NCI-H226 (cell line): ENCODE results near the gene CAMKK2.
"Not testable (repeated sequence)": the region's sequence is repeated elsewhere in the genome, so short reads cannot be mapped to it uniquely, and the experiment has no call there.

ENCODE experiments used
- DNase-seq: peaks from one replicate; pipeline ENCODE4 v3.0.0-alpha.2; 2015

CAMKK2 gene

DNA sequence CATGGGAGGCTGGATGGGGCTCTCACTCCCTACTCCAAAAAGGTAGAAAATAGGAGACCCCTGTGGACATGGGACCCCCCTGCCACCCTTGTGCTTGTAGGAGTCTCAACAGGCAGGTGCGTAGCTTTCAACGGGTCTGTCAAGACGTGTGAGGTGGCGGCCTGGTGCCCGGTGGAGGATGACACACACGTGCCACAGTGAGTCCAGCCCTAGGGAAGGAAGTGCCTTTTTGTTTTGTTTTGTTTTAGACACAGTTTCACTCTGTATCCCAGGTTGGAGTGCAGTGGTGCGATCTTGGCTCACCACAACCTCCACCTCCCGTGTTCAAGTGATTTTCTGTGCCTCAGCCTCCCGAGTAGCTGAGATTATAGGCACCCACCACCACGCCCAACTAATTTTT lies 73.7 kb downstream of the CAMKK2 start:
- no peak for DNase-seq

DNA sequence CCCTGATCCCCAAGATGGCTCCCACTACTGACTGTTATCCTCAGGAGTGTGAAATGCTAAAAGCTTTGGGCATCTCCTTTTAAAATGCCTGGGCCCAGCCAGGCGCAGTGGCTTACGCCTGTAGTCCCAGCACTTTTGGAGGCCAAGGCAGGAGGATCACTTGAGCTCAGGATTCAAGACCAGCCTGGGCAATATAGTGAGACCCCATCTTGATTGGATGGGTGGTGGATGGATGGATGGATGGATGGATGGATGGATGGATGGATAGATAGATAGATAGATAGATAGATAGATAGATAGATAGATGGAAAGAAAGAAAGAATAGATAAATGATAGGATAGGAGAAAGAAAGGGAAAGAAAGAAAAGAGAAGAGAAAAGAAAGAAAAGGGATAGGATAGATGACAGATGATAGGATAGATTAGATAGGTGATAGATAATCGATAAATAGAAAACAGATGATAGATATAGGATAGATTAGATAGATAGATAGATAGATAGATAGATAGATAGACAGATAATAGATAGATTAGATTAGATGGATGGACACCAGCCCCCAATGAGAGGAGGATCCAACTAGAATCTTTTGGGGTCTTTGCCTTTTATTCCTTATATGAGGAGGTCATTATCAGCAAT lies 77.0 kb downstream of the CAMKK2 start:
- DNase-seq = no peak

DNA sequence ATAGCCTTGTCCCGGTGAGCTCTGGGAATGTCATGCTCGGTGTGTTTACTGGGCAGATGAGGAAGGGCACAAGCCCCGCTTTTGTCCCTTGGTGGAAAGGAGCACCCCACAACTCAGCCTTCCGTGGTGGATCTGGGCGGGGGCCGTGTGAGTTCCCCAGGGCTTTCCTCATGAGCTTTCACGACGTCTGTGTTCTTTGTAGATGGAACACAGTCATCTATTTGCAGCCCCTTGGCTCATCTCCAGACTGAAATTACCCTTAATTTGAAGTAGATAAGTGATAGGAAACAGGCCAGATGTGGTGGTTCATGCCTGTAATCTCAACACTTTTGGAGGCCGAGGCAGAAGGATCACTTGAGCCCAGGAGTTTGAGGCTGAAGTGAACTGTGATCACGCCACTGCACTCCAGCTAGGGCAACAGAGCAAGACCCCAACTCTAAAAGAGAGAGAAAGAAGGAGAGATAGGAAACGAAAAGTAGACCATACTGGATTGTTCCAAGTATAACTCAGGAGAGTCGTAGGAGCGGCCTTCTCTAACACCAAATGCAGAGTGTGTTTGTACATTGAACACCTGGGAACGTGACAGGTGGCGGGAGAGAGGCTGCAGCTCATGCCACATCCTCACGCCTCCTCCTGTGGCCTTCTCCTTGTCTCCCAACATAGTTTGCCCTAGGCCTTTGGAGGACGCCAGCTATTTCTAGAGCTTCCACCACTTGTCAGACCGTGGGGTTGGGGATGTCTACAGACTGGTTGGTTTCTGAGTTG lies 77.7 kb downstream of the CAMKK2 start:
- DNase-seq = no peak

DNA sequence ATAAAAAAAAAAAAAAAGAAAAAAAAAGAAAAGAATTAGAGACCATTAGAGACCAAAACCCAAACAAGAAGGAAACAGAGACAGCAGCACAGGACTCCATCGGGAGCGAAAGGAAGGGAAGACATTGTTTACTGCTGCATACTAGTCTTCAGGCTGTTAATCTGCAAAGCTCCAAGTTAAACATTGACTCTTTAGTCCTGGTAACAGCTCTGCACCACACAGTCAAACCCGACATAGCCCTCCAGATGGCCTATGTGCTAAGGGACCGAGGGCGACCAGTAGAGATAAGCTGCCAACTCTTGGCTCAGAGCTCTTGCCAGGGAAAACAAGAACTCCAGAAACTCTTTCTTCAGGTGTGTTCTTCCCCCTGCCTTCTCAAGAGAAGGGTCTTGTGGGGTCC lies 78.7 kb downstream of the CAMKK2 start:
- no peak for DNase-seq

DNA sequence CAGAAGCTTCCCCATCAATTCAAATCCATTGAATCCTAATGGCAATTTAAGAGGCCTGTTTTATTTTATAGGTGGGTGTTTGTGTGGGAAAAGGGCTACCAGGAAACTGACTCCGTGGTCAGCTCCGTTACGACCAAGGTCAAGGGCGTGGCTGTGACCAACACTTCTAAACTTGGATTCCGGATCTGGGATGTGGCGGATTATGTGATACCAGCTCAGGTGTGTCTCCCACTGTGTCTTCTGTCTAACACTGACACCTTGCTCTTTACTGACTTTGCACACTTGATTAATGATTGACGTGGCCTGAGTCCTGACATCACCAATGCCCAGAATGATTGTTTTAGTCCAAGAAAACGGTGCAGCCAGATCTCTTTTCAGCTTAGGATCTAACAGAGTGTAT lies 79.4 kb downstream of the CAMKK2 start:
- no peak for DNase-seq

DNA sequence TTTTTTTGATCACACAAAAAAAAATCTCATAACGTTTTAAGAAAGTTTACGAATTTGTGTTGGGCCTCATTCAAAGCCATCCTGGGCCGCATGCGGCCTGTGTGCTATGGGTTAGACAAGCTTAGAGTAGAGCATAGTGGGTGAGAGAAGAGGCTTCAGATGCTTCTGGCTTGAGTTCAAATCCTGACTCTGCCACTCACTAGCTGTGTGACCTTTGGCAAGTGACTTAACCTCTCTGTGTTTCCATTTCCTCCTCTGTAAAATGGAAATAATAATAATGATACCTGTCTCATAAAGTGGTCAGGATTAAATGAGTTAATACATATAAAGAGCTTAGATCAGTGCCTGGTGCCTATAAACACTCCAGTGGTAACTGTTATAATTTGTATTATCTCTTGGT lies 80.4 kb downstream of the CAMKK2 start:
- DNase-seq = no peak

DNA sequence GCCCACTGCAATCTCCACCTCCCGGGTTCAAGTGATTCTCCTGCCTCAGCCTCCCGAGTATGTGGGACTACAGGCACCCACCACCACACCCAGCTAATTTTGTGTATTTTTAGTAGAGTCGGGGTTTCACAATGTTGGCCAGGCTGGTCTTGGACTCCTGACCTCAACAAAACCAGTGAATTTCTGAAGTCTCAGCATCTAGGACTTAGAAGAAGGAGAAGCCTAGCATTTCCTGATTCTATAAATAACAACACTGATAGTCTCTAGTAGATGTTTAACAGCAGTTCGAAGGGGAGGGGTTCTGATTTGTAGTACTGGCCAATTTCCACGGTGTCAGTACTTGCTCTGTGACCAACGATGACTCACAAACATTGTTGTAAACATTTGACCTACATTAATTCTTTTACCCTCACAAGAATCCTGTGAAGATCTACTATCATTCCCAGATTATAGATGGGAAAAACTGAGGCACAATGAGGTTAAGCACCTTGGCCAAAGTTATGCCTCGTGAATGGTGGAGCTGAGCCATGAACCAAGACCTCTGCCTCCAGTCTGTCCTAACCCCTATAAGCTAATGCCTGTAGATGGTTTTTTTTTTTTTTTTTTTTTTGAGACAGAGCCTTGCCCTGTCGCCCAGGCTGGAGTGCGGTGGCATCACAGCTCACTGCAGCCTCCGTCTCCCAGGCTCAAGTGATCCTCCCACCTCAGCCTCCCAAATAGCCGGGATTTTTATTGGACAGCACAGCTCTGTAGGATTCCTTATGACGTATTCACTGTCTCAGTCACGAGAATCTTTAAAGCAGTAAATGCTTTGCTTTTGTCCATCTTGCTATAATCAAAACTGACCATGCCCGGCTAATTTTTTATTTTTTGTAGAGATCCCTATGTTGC lies 81.4 kb downstream of the CAMKK2 start:
- peak; percentile 59 for DNase-seq

DNA sequence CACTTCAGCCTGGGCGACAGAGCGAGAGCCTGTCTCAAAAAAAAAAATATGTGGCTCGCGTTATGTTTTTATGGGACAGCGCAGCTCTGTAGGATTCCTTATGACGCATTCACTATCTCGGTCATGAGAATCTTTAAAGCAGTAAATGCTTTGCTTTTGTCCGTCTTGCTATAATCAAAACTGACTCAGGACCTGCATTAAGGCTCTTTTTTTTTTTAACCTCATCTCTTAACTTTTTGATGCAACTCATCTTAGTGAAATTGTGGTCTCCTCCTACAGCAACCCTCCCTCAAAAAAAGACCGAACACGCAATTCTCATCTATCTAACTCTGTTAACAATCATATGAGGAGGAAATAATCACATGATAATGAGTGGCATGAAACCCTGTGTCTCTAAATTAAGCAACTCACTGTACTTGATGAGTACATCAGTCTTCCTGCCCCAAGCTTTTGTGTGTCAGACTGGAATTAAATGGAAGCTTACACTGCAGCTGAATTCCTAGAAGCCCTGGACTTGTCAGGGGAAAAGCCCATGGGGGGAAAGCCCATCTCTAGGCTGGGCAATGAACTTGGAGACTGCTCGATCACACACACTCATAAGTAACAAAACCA lies 82.2 kb downstream of the CAMKK2 start:
- DNase-seq = peak; percentile 62

DNA sequence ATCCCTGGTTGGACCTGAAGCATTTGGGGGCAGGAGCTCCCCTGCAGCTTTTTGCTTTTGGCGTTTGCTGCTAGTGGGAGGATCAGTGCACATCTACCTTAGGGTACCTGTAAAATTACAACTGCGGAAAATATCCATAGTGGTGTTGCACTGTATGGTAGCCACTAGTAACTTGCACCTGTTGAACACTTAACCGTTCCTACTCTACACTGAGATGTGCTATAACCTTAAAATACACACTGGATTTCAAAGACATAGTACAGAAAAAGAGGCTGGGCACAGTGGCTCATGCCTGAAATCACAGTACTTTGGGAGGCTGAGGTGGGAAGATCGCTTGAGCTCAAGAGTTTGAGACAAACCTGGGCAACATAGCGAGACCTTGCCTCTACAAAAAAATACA lies 83.6 kb downstream of the CAMKK2 start:
- no peak for DNase-seq

DNA sequence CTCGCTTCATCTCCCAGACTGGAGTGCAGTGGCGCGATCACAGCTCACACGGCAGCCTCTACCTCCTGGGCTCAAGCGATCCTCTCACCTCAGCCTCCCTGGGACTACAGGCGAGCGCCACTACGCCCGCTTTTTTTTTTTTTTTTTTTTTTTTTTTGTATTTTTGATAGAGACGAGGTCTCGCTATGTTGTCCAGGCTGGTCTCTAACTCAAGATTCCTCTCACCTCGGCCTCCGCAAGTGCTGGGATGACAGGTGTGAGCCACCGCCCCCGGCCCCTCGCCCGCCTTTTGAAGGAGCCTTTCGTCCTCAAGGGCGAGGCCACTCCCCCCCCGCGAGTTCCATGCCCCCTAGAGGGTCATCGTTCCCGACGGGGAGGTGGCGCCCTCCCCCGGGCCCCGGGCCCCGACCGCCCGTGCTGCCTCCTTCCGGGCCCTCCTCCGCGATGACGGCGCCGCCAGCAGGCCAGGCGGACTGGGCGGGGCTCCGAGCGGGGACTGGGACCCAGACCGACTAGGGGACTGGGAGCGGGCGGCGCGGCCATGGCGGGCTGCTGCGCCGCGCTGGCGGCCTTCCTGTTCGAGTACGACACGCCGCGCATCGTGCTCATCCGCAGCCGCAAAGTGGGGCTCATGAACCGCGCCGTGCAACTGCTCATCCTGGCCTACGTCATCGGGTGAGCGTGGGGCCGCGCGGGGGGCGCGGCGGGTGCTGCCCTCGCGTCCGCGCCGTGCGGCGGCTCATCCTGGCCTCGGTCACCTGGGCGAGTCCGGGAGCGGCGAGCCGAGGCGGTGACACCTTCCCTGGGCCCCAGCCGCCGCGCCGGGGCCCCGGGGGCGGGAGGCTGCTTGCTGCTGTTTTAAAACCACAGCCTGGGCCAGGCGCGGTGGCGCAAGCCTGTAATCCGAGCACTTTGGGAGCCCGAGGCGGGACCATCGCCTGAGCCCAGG lies 86.6 kb downstream of the CAMKK2 start, which contains the start of gene P2RX4:
P2RX4 (plus strand) TSS at position 506 of the 949 bp plus-strand sequence; CDS start at position 542, 36 bp downstream.
- DNase-seq = peak; percentile 62

DNA sequence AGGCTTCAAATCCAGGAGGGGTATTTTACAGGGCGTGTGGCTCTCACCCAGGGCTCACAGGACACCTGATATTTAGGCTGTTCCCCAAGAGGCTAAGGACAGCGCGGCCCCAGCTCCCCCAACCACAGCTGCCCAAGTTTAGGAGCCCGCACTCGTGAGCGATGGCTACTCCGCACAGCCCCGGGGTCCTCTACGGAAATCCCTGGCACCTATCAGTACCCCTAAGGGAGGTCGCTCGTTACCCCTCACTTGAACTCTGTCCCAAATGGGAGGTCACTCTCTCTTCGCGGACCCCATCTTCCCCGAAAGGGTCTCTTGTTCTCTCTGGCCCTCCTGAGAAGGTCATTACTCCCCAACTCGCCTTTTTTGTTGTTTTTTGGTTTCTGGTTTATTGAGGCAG lies 87.3 kb downstream of the CAMKK2 start:
- DNase-seq = no peak

DNA sequence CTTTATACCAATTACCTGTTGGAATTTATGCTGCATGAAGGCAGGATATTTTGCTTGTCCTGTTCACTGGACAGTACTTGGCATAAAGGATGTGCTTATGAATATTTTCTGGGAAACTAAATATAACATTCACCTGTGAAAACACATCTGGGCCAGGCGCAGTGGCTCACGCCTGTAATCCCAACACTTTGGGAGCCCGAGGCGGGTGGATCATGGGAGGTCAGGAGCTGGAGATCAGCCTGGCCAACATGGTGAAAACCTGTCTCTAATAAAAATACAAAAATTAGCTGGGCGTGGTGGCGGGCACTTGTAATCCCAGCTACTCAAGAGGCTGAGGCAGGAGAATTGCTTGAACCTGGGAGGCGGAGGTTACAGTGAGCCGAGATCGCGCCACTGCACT lies 87.9 kb downstream of the CAMKK2 start:
- not testable (repeated sequence) for DNase-seq

DNA sequence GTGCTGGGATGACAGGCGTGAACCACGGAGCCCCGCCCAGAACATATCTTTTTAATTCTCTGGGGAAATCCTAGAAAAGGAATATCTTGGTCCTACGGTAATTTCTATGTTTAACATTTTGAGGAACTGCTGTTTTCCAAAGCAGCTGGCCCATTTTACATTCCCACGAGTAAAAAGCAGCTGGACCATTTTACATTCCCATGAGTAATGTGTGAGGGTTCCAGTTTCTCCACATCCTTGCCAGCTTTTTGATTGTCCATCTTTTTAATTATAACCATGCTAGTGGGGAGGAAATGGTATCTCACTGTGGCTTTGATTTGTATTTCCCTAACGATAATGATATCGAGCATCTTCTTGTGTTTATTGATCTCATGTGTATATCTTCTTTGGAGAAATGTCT lies 91.0 kb downstream of the CAMKK2 start:
- no peak for DNase-seq

DNA sequence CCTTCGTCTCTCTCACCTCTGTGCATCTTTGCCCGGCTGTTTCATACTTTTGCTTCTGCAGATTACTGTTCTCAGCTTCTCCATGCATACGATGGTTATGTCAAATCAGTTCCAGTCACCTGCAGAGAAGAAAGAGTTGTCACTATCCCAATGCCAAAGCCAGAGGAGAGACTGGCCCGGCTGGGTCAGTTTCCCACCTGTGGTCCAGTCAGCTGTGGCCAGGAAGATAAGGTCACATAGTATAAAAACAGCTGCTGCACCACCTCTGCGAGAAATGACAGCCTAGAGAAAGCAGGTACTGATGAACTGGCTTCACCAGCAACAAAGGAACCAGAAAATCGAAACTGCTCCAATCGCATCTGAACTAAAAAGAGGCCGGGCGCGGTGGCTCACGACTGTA lies 93.0 kb downstream of the CAMKK2 start:
- no peak for DNase-seq

DNA sequence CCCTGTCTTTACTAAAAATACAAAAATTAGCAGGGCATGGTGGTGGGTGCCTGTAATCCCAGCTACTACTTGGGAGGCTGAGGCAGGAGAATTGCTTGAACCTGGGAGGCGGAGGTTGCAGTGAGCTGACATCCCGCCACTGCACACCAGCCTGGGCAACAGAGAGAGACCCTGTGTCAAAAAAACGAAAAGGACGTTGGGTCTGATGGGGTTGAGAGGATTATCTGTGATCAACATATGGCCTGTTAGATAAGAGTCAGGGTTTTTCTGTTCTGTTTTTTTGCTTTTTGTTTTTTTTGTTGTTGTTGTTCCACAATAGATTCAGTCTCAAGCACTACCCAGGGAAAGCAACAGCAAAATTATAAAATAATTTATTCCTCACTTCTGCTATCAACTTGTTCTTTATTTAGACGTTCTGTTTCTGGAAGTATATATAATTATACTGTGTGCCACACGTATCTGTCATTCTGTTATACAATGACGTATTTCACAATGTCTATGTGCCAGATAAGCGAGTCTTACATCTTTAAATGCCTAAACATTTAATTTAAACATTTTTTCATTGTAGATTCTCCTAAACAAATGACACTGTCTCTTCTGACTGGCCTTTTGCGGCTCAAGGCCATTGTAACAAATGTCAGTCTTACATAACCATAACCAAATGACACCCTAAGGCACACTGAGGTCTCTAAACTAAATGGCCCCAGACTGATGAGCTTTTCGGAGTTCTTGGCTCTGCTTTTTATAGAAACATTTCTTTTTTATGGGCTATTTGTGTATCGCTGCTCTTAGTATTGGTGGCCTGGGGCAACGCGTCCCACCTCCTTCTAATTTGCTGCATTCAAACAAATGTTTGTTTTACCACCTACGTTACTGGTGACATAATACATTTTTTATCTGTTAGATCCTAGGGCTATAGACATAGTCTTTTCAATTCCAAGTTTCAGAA lies 93.8 kb downstream of the CAMKK2 start:
- no peak for DNase-seq

DNA sequence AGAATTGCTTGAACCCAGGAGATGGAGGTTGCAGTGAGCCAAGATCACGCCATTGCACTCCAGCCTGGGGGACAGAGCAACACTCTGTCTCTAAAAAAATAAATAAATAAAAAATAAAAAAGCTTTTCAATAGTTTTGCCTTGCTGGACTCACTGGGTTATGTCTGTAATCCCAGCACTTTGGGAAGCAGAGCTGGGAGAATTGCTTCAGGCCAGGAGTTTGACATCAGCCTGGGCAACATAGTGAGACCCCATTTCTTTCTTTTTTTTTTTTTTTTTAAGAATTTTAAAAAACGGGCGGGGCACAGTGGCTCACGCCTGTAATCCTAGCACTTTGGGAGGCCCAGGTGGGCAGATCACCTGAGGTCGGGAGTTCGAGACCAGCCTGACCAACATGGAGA lies 95.4 kb downstream of the CAMKK2 start:
- not testable (repeated sequence) for DNase-seq

DNA sequence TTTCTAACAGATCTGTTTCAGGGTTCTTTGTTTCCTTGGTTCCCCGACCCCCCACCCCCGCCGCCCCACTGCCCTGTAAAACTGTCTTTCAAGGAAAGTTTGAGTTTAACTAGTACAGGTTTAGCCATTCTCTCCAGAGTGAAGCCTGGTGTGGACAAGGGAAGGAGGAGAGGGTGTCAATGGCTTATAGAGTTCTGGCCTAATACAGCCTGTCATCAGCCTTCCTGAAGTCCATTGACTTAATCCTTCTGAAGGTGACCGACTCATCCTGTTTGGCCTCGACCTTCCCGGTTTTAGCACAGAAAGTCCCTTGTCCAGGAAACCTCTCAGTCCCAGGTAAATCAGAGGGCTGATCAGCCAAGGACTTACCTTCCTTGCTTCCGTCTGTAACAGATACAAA lies 97.6 kb downstream of the CAMKK2 start:
- no peak for DNase-seq

DNA sequence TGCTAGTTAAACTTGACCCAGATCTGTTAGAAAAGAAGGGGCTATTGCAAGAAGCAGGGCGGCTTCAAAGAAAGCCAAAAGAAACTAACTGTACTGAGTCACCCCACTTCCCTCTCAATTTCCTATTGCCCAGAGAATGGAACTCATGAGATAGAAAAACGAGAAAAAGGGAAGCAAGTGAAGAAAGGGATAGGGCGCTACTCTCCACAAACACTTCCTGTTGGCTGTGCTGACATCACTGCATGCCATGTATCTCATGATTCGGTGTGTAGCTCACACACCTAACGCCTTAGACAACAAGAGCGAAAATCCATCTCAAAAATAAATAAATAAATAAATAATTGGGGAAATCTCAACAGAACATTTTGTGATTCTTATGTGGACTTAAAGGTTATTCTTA lies 99.6 kb downstream of the CAMKK2 start:
- no peak for DNase-seq

DNA sequence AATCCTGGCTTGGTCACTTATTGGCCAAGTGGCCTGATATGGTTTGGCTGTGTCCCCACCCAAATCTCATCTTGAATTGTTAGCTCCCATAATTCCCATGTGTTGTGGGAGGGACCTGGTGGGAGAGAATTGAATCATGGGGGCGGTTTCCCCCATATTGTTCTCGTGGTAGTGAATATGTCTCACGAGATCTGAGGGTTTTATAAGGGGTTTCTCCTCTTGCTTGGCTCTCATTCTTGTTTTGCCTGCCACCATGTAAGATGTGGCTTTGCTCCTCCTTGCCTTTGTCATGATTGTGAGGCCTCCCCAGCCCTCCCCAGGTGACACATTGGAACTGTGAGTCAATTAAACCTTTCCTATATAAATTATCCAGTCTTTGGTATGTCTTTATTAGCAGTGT lies 105.4 kb downstream of the CAMKK2 start:
- no peak for DNase-seq

DNA sequence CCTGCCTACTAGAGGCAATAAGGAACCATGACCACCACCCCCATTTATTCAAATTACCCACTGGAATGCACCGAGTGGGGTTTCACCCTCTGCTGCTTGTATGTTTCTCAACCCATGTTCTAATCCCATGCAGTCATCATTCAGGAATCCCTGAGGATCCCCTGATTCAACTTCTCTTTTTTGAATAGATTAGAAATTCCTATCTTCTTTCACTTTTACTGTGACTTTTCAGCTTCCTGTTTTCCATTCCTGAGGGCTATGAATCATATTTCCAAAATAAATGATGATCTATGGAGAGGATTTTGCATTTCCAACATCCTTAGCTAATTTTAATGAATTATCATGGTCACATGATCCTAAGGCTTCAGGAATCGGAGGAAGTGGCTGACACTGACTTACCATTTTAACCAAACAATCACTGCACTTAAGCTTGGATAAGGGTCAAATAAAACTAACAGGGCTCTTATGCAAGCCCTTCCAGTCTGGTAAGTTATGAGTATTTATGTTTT lies 105.9 kb downstream of the CAMKK2 start:
- peak; percentile 94 for DNase-seq
